ENCODE measurements around the gene ADCK1.

DNA sequence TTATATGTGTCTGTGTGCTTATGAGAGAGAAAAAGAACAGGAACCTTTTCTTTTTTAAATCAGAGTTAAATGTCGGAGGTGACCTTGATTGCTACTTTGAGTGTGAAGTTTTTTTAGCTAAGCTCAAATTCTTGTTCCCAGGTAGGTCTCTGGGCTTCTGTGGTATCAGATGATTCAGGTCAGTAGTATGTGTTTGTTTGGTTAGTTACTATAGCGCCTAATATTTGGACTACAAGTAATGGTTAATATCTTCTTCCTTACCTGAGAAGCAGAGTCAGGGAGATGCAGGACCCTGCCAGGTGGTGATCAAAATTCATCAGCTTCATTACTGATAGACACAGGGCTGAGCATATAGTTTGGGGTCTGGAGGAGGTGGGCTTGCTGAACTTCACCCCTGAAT lies 30.8 kb downstream of the ADCK1 start:
- TF ChIP-seq, protein P1, sequence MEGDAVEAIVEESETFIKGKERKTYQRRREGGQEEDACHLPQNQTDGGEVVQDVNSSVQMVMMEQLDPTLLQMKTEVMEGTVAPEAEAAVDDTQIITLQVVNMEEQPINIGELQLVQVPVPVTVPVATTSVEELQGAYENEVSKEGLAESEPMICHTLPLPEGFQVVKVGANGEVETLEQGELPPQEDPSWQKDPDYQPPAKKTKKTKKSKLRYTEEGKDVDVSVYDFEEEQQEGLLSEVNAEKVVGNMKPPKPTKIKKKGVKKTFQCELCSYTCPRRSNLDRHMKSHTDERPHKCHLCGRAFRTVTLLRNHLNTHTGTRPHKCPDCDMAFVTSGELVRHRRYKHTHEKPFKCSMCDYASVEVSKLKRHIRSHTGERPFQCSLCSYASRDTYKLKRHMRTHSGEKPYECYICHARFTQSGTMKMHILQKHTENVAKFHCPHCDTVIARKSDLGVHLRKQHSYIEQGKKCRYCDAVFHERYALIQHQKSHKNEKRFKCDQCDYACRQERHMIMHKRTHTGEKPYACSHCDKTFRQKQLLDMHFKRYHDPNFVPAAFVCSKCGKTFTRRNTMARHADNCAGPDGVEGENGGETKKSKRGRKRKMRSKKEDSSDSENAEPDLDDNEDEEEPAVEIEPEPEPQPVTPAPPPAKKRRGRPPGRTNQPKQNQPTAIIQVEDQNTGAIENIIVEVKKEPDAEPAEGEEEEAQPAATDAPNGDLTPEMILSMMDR (conservative IDR thresholded peaks at IDR 0.05; ENCODE audit: low read length) = no peak
- TF ChIP-seq EZH2phosphoT487 (IDR thresholded peaks at IDR 0.05; ENCODE audit: borderline replicate concordance, low read depth, low read length) = no peak
